Measurements from ENCODE around the gene NEURL1. TPM values are rescaled to one million over a fixed set of nuclear protein-coding genes. Genes with fewer than 3 reads are reported as not detected.

Gene NEURL1
- total and polyA plus RNA-seq, 2 experiments from 2014 or later: 1.1 to 1.5 TPM

- Histone ChIP-seq H3K9me2 (ENCODE audit: insufficient read depth) (no peaks in the 10 kb centered on the region), H3K79me2 (ENCODE audit: insufficient read depth) (no peaks in the 10 kb centered on the region), H4K20me1 (ENCODE audit: insufficient read depth) (no peaks in the 10 kb centered on the region), H3K27ac (no peak overlapping the region), H3K27me3 (replicated peaks; ENCODE audit: insufficient read depth) (peaks cover 44% of the 10 kb centered on the region), H3K36me3 (ENCODE audit: low read depth) (no peaks in the 10 kb centered on the region), H3K9ac (no peak overlapping the region), H3K4me2 (ENCODE audit: unreplicated experiment) (no peak overlapping the region), H3K4me3 (no peak overlapping the region), H3K4me1 (ENCODE audit: insufficient read depth) (no peaks in the 10 kb centered on the region), H3K9me3 (ENCODE audit: low read depth) (peaks cover 4% of the 10 kb centered on the region), H3F3A (ENCODE audit: insufficient read depth) (no peaks in the 10 kb centered on the region), H2AFZ (no peak overlapping the region)
- in situ Hi-C loops (cut with MboI): no loop called here
- DNase-seq: no peak
- TF ChIP-seq EZH2 (IDR thresholded peaks at IDR 0.05; ENCODE audit: insufficient read depth, poor library complexity, severe bottlenecking) (no peak), EZH2phosphoT487 (IDR thresholded peaks at IDR 0.05; ENCODE audit: insufficient read depth, low read depth) (no peak)
- 83 to 86% methylated on average over 7 of the region's 7 CpGs for WGBS, 2 experiments (ENCODE audit: low coverage in 1 of 2, low lambda C conversion rate in 2 of 2, missing lambda C conversion rate in 2 of 2)
Observed at GRCh38 chr10:103533827-103534226, 40.3 kb downstream of the NEURL1 start.

- Histone ChIP-seq H3K4me3 (no peak overlapping the region), H3K9me3 (ENCODE audit: low read depth) (peaks cover 4% of the 10 kb centered on the region)
Observed at GRCh38 chr10:103534621-103535498, 41.4 kb downstream of the NEURL1 start.

GRCh38 chr10:103535595-103535994 is 42.1 kb downstream of the NEURL1 start:
- 55 to 58% methylated on average over 2 of the region's 2 CpGs for WGBS, 2 experiments (ENCODE audit: low coverage in 1 of 2, low lambda C conversion rate in 2 of 2, missing lambda C conversion rate in 2 of 2)
- Histone ChIP-seq H3K9ac (no peak overlapping the region), H3K27ac (no peak overlapping the region), H3K27me3 (replicated peaks; ENCODE audit: insufficient read depth) (peaks cover 55% of the 10 kb centered on the region), H2AFZ (no peak overlapping the region), H3F3A (ENCODE audit: insufficient read depth) (no peaks in the 10 kb centered on the region), H3K4me2 (ENCODE audit: unreplicated experiment) (no peak overlapping the region), H3K36me3 (ENCODE audit: low read depth) (no peaks in the 10 kb centered on the region), H4K20me1 (ENCODE audit: insufficient read depth) (no peaks in the 10 kb centered on the region), H3K9me3 (ENCODE audit: low read depth) (no peaks in the 10 kb centered on the region), H3K4me1 (ENCODE audit: insufficient read depth) (no peaks in the 10 kb centered on the region), H3K4me3 (no peak overlapping the region), H3K9me2 (ENCODE audit: insufficient read depth) (no peaks in the 10 kb centered on the region), H3K79me2 (ENCODE audit: insufficient read depth) (no peaks in the 10 kb centered on the region)
- in situ Hi-C loops (cut with MboI): no loop called here
- DNase-seq: no peak
- TF ChIP-seq EZH2 (IDR thresholded peaks at IDR 0.05; ENCODE audit: insufficient read depth, poor library complexity, severe bottlenecking) (no peak), EZH2phosphoT487 (IDR thresholded peaks at IDR 0.05; ENCODE audit: insufficient read depth, low read depth) (no peak)

More at GRCh38 chr10:103534621-103535498, 41.4 kb downstream of the NEURL1 start:
- no peak overlapping the region for H2AFZ ChIP-seq
- DNase-seq: no peak
- peaks cover 51% of the 10 kb centered on the region for H3K27me3 ChIP-seq (replicated peaks; ENCODE audit: insufficient read depth)
- H3K79me2 ChIP-seq (ENCODE audit: insufficient read depth): no peaks in the 10 kb centered on the region
- TF ChIP-seq EZH2phosphoT487 (IDR thresholded peaks at IDR 0.05; ENCODE audit: insufficient read depth, low read depth): no peak
- no peak for TF ChIP-seq EZH2 (IDR thresholded peaks at IDR 0.05; ENCODE audit: insufficient read depth, poor library complexity, severe bottlenecking)
- no peak overlapping the region for H3K9ac ChIP-seq
- H3F3A ChIP-seq (ENCODE audit: insufficient read depth): no peaks in the 10 kb centered on the region
- no peaks in the 10 kb centered on the region for H3K36me3 ChIP-seq (ENCODE audit: low read depth)
- in situ Hi-C loops (cut with MboI): no loop called here
- no peaks in the 10 kb centered on the region for H4K20me1 ChIP-seq (ENCODE audit: insufficient read depth)
- H3K4me1 ChIP-seq (ENCODE audit: insufficient read depth): no peaks in the 10 kb centered on the region
- WGBS, 2 experiments (ENCODE audit: low coverage in 1 of 2, low lambda C conversion rate in 2 of 2, missing lambda C conversion rate in 2 of 2): 52 to 54% methylated on average over 3 of the region's 3 CpGs
- H3K27ac ChIP-seq: no peak overlapping the region
- H3K4me2 ChIP-seq (ENCODE audit: unreplicated experiment): no peak overlapping the region
- H3K9me2 ChIP-seq (ENCODE audit: insufficient read depth): no peaks in the 10 kb centered on the region

GRCh38 chr10:103539751-103540150 is 46.2 kb downstream of the NEURL1 start:
- Histone ChIP-seq H3K4me3 (no peak overlapping the region), H3K4me1 (ENCODE audit: insufficient read depth) (no peaks in the 10 kb centered on the region), H3K27me3 (replicated peaks; ENCODE audit: insufficient read depth) (peaks cover 53% of the 10 kb centered on the region), H3K36me3 (ENCODE audit: low read depth) (no peaks in the 10 kb centered on the region), H4K20me1 (ENCODE audit: insufficient read depth) (no peaks in the 10 kb centered on the region), H3K27ac (no peak overlapping the region), H3K9me2 (ENCODE audit: insufficient read depth) (no peaks in the 10 kb centered on the region), H2AFZ (no peak overlapping the region), H3K9ac (no peak overlapping the region), H3F3A (ENCODE audit: insufficient read depth) (no peaks in the 10 kb centered on the region), H3K79me2 (ENCODE audit: insufficient read depth) (no peaks in the 10 kb centered on the region), H3K4me2 (ENCODE audit: unreplicated experiment) (no peak overlapping the region), H3K9me3 (ENCODE audit: low read depth) (no peaks in the 10 kb centered on the region)
- WGBS, 2 experiments (ENCODE audit: low coverage in 1 of 2, low lambda C conversion rate in 2 of 2, missing lambda C conversion rate in 2 of 2): 91 to 97% methylated on average over 1 of the region's 1 CpG
- in situ Hi-C loops (cut with MboI): no loop called here
- no peak for DNase-seq
- no peak for TF ChIP-seq EZH2phosphoT487 (IDR thresholded peaks at IDR 0.05; ENCODE audit: insufficient read depth, low read depth)
- no peak for TF ChIP-seq EZH2 (IDR thresholded peaks at IDR 0.05; ENCODE audit: insufficient read depth, poor library complexity, severe bottlenecking)

Data from GM23248 (cell line).